Measurements from ENCODE around the gene NBEAL1. TPM values are rescaled to one million over a fixed set of nuclear protein-coding genes. Genes with fewer than 3 reads are reported as not detected.
"Not testable (repeated sequence)": the region's sequence is repeated elsewhere in the genome, so short reads cannot be mapped to it uniquely, and the experiment has no call there.

NBEAL1 gene
- total RNA-seq, 4 donors from 2014 or later: 43.7 to 140 (median 90.2) TPM

- TF ChIP-seq CTCF (IDR thresholded peaks at IDR 0.05): no peak
- no peak for TF ChIP-seq POLR2A (IDR thresholded peaks at IDR 0.05)
- no peaks in the 10 kb centered on the region for H3K9me3 ChIP-seq
- no peak overlapping the region for H3K4me3 ChIP-seq
These were observed 112.3 kb downstream of the NBEAL1 start for GRCh38 chr2:203126996-203127395.

GRCh38 chr2:203135105-203135504 lies 120.4 kb downstream of the NBEAL1 start:
- Histone ChIP-seq H3K27ac (no peak overlapping the region), H3K4me3 (no peak overlapping the region), H3K36me3 (peaks cover 0 to 26% (median 0%) of the 10 kb centered on the region in 3 donors), H3K9me3 (no peaks in the 10 kb centered on the region), H3K4me1 (no peaks in the 10 kb centered on the region), H3K27me3 (no peaks in the 10 kb centered on the region)
- TF ChIP-seq POLR2A (IDR thresholded peaks at IDR 0.05): no peak
- no peak for TF ChIP-seq CTCF (IDR thresholded peaks at IDR 0.05)
- DNase-seq: no peak

More at GRCh38 chr2:203126996-203127395, 112.3 kb downstream of the NBEAL1 start:
- Histone ChIP-seq H3K4me1 (no peaks in the 10 kb centered on the region), H3K27me3 (no peaks in the 10 kb centered on the region), H3K27ac (no peak overlapping the region), H3K36me3 (peaks cover 0 to 56% (median 0%) of the 10 kb centered on the region in 3 donors)
- no peak for DNase-seq

GRCh38 chr2:203143391-203143790 lies 128.7 kb downstream of the NBEAL1 start:
- no peak overlapping the region for H3K27ac ChIP-seq
- H3K4me1 ChIP-seq: no peaks in the 10 kb centered on the region
- DNase-seq: no peak
- H3K4me3 ChIP-seq: no peak overlapping the region
- no peak for TF ChIP-seq POLR2A (IDR thresholded peaks at IDR 0.05)
- TF ChIP-seq CTCF (IDR thresholded peaks at IDR 0.05): no peak
- no peaks in the 10 kb centered on the region for H3K9me3 ChIP-seq
- peaks cover 0 to 22% (median 0%) of the 10 kb centered on the region in 3 donors for H3K36me3 ChIP-seq
- H3K27me3 ChIP-seq: no peaks in the 10 kb centered on the region

- no peak overlapping the region for H3K4me3 ChIP-seq
- H3K27ac ChIP-seq: no peak overlapping the region
- no peaks in the 10 kb centered on the region for H3K9me3 ChIP-seq
- no peak for TF ChIP-seq POLR2A (IDR thresholded peaks at IDR 0.05)
- no peak for TF ChIP-seq CTCF (IDR thresholded peaks at IDR 0.05)
- no peaks in the 10 kb centered on the region for H3K27me3 ChIP-seq
- DNase-seq: no peak
- H3K4me1 ChIP-seq: no peaks in the 10 kb centered on the region
- H3K36me3 ChIP-seq: peaks cover 0 to 46% (median 0%) of the 10 kb centered on the region in 3 donors
These were observed 134.5 kb downstream of the NBEAL1 start for GRCh38 chr2:203149194-203149593.

- H3K36me3 ChIP-seq: peaks cover 0 to 36% (median 0%) of the 10 kb centered on the region in 3 donors
- DNase-seq: no peak
- H3K4me3 ChIP-seq: no peak overlapping the region
- no peaks in the 10 kb centered on the region for H3K9me3 ChIP-seq
- H3K27ac ChIP-seq: no peak overlapping the region
- no peaks in the 10 kb centered on the region for H3K27me3 ChIP-seq
- TF ChIP-seq CTCF (IDR thresholded peaks at IDR 0.05) (no peak), POLR2A (IDR thresholded peaks at IDR 0.05) (no peak)
- H3K4me1 ChIP-seq: no peaks in the 10 kb centered on the region
These were observed 140.7 kb downstream of the NBEAL1 start for GRCh38 chr2:203155406-203155805.

GRCh38 chr2:203162722-203163121 lies 148.0 kb downstream of the NBEAL1 start:
- H3K27ac ChIP-seq, H3K9me3 ChIP-seq, H3K4me3 ChIP-seq, DNase-seq, H3K27me3 ChIP-seq, H3K4me1 ChIP-seq: not testable (repeated sequence)
- H3K36me3 ChIP-seq: peaks cover 0 to 44% (median 0%) of the 10 kb centered on the region in 3 donors

All from Peyer's patch (tissue), 4 donors.